SH-SY5Y (cell line): Measurements from ENCODE around the gene NFKBIA.

ENCODE experiments used
- GATA2 ChIP-seq: IDR thresholded peaks from 2 replicates; pipeline ENCODE4 v1.6.1; 2011; ENCODE audit warnings: mild to moderate bottlenecking, low read depth, low read length
- GATA3 ChIP-seq: IDR thresholded peaks from 2 replicates; pipeline ENCODE4 v1.6.1; 2011; ENCODE audit warnings: low read depth, mild to moderate bottlenecking, low read length, moderate library complexity

- no peak for TF ChIP-seq GATA3
- TF ChIP-seq GATA2 = no peak
Measured at GRCh38 chr14:35370969-35371368, 33.6 kb downstream of the NFKBIA start.
